Fibroblast of villous mesenchyme (primary cell): Measurements from ENCODE around the gene LRP1B. TPM values are rescaled to one million over a fixed set of nuclear protein-coding genes. Genes with fewer than 3 reads are reported as not detected.
A peak's percentile ranks its signal among the peaks of the same experiment; 100 is the strongest.

ENCODE experiments used
- DNase-seq: peaks from one replicate; pipeline ENCODE4 v3.0.0-alpha.2; 2010; ENCODE audit warnings: low read depth
- H3K4me3 ChIP-seq: 2 replicates; pipeline ENCODE4 v1.5.1; 2011; ENCODE audit warnings: low read depth, mild to moderate bottlenecking, low read length
- CTCF ChIP-seq: IDR thresholded peaks from 2 replicates; pipeline ENCODE4 v1.5.1; 2012; ENCODE audit warnings: low read depth, mild to moderate bottlenecking, low read length; ENCODE audit not compliant: insufficient read depth
- total RNA-seq: library from RNA; depleted of rRNA; stranded (reverse); fragments of >200 nt; gene quantifications from 2 replicates; pipeline ENCODE4 v1.2.3, GENCODE V29; 2012

The LRP1B gene
- total RNA-seq, 1 donor: 2.2 TPM

GRCh38 chr2:142165790-142166189 is 35.0 kb upstream of the LRP1B start:
- peak; percentile 38 for DNase-seq
- TF ChIP-seq CTCF: peak; percentile 53
- no peak overlapping the region for H3K4me3 ChIP-seq

GRCh38 chr2:142153601-142154000 is 22.8 kb upstream of the LRP1B start:
- no peak for DNase-seq
- no peak overlapping the region for H3K4me3 ChIP-seq
- no peak for TF ChIP-seq CTCF

GRCh38 chr2:142150453-142150852 is 19.6 kb upstream of the LRP1B start:
- no peak overlapping the region for H3K4me3 ChIP-seq
- DNase-seq: no peak
- no peak for TF ChIP-seq CTCF

DNA sequence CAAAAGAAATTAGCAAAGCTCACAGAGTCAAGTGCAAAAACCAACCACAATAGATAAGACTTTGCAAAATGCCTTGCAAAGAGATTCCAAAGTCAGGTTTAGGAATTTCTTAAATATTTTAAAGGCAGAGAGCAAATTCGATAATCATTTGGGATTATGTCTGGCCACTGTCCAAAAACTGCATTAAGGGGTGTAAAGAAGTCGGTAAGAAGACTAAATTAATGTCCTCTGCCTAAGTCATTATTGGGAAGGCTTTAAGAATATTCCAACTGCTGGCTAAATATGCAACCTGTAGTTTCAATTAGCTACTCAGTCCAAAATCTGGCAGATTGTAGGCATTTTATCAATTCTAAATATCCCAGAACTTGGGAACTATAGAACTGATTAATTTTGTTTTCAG is 13.7 kb upstream of the LRP1B start:
- no peak overlapping the region for H3K4me3 ChIP-seq
- TF ChIP-seq CTCF: no peak
- no peak for DNase-seq

DNA sequence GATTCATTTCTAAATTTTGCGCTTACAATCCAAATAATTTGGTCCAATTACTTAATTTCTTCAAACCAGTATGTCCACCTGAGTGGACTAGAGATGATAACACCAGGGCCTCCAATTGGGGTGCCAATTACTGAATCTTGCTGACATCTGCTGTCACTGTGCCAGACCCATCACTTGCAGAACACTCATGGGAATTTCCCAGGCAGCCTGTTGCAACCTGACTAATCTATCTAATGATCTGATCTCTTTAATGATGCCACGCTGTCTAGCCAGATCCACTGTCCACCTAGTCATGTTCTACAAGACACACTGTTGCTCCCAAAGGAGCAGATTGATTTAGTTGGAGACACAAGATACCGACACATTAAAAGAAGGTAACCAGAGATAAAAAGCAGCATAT is 11.8 kb upstream of the LRP1B start:
- TF ChIP-seq CTCF: no peak
- DNase-seq: no peak
- no peak overlapping the region for H3K4me3 ChIP-seq

DNA sequence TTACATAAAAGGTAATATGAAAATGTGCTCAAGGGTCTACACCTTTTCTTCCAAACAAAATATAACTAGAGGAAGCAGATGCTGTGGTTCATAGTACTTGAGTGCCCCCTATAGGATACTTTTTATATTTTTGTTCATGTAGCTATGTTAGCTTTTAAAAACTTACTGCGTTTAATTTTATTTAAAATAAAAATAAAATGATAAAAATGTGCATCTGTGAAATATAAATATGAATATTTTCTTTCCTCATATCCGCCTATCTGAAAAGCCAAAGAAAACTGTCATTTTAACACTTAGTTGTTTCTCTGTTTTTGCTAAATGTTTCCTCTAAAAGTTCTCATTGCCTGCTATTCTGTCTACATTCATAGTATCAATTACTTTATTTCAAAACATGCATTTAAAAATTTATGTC is 9.6 kb upstream of the LRP1B start:
- DNase-seq: peak; percentile 32
- H3K4me3 ChIP-seq: no peak overlapping the region
- peak; percentile 54 for TF ChIP-seq CTCF

- no peak for DNase-seq
- TF ChIP-seq CTCF: no peak
- H3K4me3 ChIP-seq: no peak overlapping the region
Measured at GRCh38 chr2:142139384-142139783, 8.6 kb upstream of the LRP1B start.
